Measurements from ENCODE around the gene ARID2. TPM values are rescaled to one million over a fixed set of nuclear protein-coding genes. Genes with fewer than 3 reads are reported as not detected.

ARID2 gene
- total and polyA plus RNA-seq, 2 of the 13 experiments (the other 11 are each of a cell fraction or from before 2014, with no cell fraction given), result 15.9 to 22.2 TPM

- TF ChIP-seq ZBTB14 (CRISPR knock-in tag; IDR thresholded peaks at IDR 0.05) (peak; percentile 60), DPF2 (CRISPR knock-in tag; IDR thresholded peaks at IDR 0.05; ENCODE audit: borderline replicate concordance, low read depth) (no peak), KLF11 (CRISPR knock-in tag; IDR thresholded peaks at IDR 0.05) (0 out of 2 replicates have a peak, but pooled peaks have one; percentile 53), MED8 (CRISPR knock-in tag; IDR thresholded peaks at IDR 0.05; ENCODE audit: insufficient replicate concordance) (no peak), FOXK2 (IDR thresholded peaks at IDR 0.05) (no peak), FOXC1 (CRISPR knock-in tag; IDR thresholded peaks at IDR 0.05; ENCODE audit: borderline replicate concordance) (peak; percentile 94), ARID4A (CRISPR knock-in tag; IDR thresholded peaks at IDR 0.05; ENCODE audit: borderline replicate concordance) (peak; percentile 91), MZF1 (CRISPR knock-in tag; IDR thresholded peaks at IDR 0.05; ENCODE audit: borderline replicate concordance) (no peak; the same call in 1 of the 2 replicates), HDAC6 (IDR thresholded peaks at IDR 0.05; ENCODE audit: low read depth, low read length) (no peak), ELF1 (CRISPR knock-in tag; IDR thresholded peaks at IDR 0.05) (peak; percentile 87), MED13 (CRISPR knock-in tag; IDR thresholded peaks at IDR 0.05) (peak; percentile 53; the same call in 1 of the 2 replicates)
- TF ChIP-seq, protein P1, sequence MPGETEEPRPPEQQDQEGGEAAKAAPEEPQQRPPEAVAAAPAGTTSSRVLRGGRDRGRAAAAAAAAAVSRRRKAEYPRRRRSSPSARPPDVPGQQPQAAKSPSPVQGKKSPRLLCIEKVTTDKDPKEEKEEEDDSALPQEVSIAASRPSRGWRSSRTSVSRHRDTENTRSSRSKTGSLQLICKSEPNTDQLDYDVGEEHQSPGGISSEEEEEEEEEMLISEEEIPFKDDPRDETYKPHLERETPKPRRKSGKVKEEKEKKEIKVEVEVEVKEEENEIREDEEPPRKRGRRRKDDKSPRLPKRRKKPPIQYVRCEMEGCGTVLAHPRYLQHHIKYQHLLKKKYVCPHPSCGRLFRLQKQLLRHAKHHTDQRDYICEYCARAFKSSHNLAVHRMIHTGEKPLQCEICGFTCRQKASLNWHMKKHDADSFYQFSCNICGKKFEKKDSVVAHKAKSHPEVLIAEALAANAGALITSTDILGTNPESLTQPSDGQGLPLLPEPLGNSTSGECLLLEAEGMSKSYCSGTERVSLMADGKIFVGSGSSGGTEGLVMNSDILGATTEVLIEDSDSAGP (CRISPR knock-in tag; IDR thresholded peaks at IDR 0.05; ENCODE audit: borderline replicate concordance), result peak; percentile 89
- TF ChIP-seq, protein P2, sequence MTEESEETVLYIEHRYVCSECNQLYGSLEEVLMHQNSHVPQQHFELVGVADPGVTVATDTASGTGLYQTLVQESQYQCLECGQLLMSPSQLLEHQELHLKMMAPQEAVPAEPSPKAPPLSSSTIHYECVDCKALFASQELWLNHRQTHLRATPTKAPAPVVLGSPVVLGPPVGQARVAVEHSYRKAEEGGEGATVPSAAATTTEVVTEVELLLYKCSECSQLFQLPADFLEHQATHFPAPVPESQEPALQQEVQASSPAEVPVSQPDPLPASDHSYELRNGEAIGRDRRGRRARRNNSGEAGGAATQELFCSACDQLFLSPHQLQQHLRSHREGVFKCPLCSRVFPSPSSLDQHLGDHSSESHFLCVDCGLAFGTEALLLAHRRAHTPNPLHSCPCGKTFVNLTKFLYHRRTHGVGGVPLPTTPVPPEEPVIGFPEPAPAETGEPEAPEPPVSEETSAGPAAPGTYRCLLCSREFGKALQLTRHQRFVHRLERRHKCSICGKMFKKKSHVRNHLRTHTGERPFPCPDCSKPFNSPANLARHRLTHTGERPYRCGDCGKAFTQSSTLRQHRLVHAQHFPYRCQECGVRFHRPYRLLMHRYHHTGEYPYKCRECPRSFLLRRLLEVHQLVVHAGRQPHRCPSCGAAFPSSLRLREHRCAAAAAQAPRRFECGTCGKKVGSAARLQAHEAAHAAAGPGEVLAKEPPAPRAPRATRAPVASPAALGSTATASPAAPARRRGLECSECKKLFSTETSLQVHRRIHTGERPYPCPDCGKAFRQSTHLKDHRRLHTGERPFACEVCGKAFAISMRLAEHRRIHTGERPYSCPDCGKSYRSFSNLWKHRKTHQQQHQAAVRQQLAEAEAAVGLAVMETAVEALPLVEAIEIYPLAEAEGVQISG (CRISPR knock-in tag; IDR thresholded peaks at IDR 0.05), result peak; percentile 91
- TF ChIP-seq, protein P3, sequence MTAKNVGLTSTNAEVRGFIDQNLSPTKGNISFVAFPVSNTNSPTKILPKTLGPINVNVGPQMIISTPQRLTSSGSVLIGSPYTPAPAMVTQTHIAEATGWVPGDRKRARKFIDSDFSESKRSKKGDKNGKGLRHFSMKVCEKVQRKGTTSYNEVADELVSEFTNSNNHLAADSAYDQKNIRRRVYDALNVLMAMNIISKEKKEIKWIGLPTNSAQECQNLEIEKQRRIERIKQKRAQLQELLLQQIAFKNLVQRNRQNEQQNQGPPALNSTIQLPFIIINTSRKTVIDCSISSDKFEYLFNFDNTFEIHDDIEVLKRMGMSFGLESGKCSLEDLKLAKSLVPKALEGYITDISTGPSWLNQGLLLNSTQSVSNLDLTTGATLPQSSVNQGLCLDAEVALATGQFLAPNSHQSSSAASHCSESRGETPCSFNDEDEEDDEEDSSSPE (CRISPR knock-in tag; IDR thresholded peaks at IDR 0.05), result peak; percentile 63
- TF ChIP-seq, protein P4, sequence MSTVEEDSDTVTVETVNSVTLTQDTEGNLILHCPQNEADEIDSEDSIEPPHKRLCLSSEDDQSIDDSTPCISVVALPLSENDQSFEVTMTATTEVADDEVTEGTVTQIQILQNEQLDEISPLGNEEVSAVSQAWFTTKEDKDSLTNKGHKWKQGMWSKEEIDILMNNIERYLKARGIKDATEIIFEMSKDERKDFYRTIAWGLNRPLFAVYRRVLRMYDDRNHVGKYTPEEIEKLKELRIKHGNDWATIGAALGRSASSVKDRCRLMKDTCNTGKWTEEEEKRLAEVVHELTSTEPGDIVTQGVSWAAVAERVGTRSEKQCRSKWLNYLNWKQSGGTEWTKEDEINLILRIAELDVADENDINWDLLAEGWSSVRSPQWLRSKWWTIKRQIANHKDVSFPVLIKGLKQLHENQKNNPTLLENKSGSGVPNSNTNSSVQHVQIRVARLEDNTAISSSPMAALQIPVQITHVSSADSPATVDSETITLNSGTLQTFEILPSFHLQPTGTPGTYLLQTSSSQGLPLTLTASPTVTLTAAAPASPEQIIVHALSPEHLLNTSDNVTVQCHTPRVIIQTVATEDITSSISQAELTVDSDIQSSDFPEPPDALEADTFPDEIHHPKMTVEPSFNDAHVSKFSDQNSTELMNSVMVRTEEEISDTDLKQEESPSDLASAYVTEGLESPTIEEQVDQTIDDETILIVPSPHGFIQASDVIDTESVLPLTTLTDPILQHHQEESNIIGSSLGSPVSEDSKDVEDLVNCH (CRISPR knock-in tag; IDR thresholded peaks at IDR 0.05), result no peak
These were observed 775 bp upstream of the ARID2 start (continued) for GRCh38 chr12:45728630-45729232.

Data from HepG2 (cell line).